SK-N-SH (cell line): Measurements from ENCODE around the gene OR2Y1. TPM values are rescaled to one million over a fixed set of nuclear protein-coding genes. Genes with fewer than 3 reads are reported as not detected.

Experiments used
- CTCF ChIA-PET: fragments of 300-600, 350-600 bp; formaldehyde crosslinking; extraction: SDS; loops from one replicate; lab custom pipeline; 2021; lab: Yijun Ruan, JAX
- POLR2A ChIA-PET: fragments of 350-600 bp; sonication (Branson Sonifier 250); formaldehyde crosslinking; extraction: SDS; loops from one replicate; lab custom pipeline; 2020; ENCODE audit warnings: antibody characterized with exemption, inconsistent platforms; lab: Yijun Ruan, JAX
- DNase-seq: peaks from one replicate; pipeline ENCODE4 v3.0.0; 2012
- H2AFZ ChIP-seq: fragments of 200-600 bp; sonication (generic); 2 replicates; pipeline ENCODE4 v1.8.1; 2016; ENCODE audit warnings: antibody characterized with exemption, mild to moderate bottlenecking, low read depth
- H3F3A ChIP-seq: fragments of 200-600 bp; sonication (generic); replicated peaks from 2 replicates; pipeline ENCODE3; 2016; ENCODE audit warnings: antibody characterized with exemption, mild to moderate bottlenecking; ENCODE audit not compliant: insufficient read depth
- H3K27ac ChIP-seq, 2 experiments: fragments of 200-500 bp in 1 of 2; fragments of 200-600 bp in 1 of 2; sonication (Bioruptor generic) in 1 of 2; sonication (generic), shearing (Covaris generic) in 1 of 2; 2 replicates each; pipeline versions ENCODE4 v1.5.1 to v1.6.1; 2014 to 2016; ENCODE audit warnings: low read depth in 2 of 2, inconsistent platforms in 1 of 2, low read length in 1 of 2, mild to moderate bottlenecking in 1 of 2, mixed read lengths in 1 of 2
- H3K27me3 ChIP-seq: fragments of 200-600 bp; sonication (generic), shearing (Covaris generic); 2 replicates; pipeline ENCODE4 v1.6.1; 2016; ENCODE audit warnings: mixed run types; ENCODE audit not compliant: insufficient read depth
- H3K36me3 ChIP-seq, 2 experiments: fragments of 200-500 bp in 1 of 2; fragments of 200-600 bp in 1 of 2; sonication (Bioruptor generic) in 1 of 2; sonication (generic) in 1 of 2; replicated peaks in 1 of 2; 2 replicates each; pipeline versions ENCODE3 to v1.5.1; 2014 to 2016; ENCODE audit warnings: low read length in 1 of 2, mild to moderate bottlenecking in 1 of 2; ENCODE audit not compliant: insufficient read depth in 2 of 2, control insufficient read depth in 1 of 2
- H3K4me1 ChIP-seq, 2 experiments: fragments of 200-500 bp in 1 of 2; fragments of 200-600 bp in 1 of 2; sonication (Bioruptor generic) in 1 of 2; sonication (generic), shearing (Covaris generic) in 1 of 2; 2 replicates each; pipeline versions ENCODE4 v1.5.1 to v1.6.1; 2014 to 2016; ENCODE audit warnings: low read depth in 1 of 2, low read length in 1 of 2, mixed run types in 1 of 2; ENCODE audit not compliant: insufficient read depth in 2 of 2, control insufficient read depth in 1 of 2
- H3K4me2 ChIP-seq: fragments of 200-600 bp; sonication (generic), shearing (Covaris generic); 2 replicates; pipeline ENCODE4 v1.6.1; 2017; ENCODE audit warnings: mixed run types
- H3K4me3 ChIP-seq, 2 experiments: fragments of 200-500 bp in 1 of 2; fragments of 200-600 bp in 1 of 2; sonication (Bioruptor generic) in 1 of 2; sonication (generic), shearing (Covaris generic) in 1 of 2; 2 replicates each; pipeline versions ENCODE4 v1.5.1 to v1.8.1; 2014 to 2016; ENCODE audit warnings: low read depth in 2 of 2, inconsistent platforms in 1 of 2, low read length in 1 of 2, mild to moderate bottlenecking in 1 of 2, mixed read lengths in 1 of 2, moderate library complexity in 1 of 2
- H3K79me2 ChIP-seq: fragments of 200-600 bp; sonication (generic); 2 replicates; pipeline ENCODE4 v1.8.1; 2017; ENCODE audit warnings: mild to moderate bottlenecking; ENCODE audit not compliant: insufficient read depth
- H3K9ac ChIP-seq: fragments of 200-600 bp; sonication (generic); 2 replicates; pipeline ENCODE4 v1.6.1; 2017; ENCODE audit warnings: mixed run types
- H3K9me2 ChIP-seq: fragments of 200-600 bp; sonication (generic); 2 replicates; pipeline ENCODE4 v1.6.1; 2017; ENCODE audit warnings: mixed run types
- H3K9me3 ChIP-seq: fragments of 200-600 bp; sonication (generic); 2 replicates; pipeline ENCODE4 v1.6.1; 2017; ENCODE audit warnings: mixed run types, mild to moderate bottlenecking, moderate library complexity
- H4K20me1 ChIP-seq: fragments of 200-600 bp; sonication (generic); 2 replicates; pipeline ENCODE4 v1.6.1; 2017; ENCODE audit warnings: mild to moderate bottlenecking, mixed run types; ENCODE audit not compliant: insufficient read depth
- CHD2 ChIP-seq: fragments of 150-350 bp; IDR thresholded peaks from 2 replicates; pipeline ENCODE4 v1.6.1; 2018; ENCODE audit warnings: low read length; ENCODE audit not compliant: partially characterized antibody
- CTCF ChIP-seq: fragments of 200-600 bp; sonication (generic); IDR thresholded peaks from 2 replicates; pipeline ENCODE4 v1.6.1; 2017; ENCODE audit warnings: antibody characterized with exemption, mild to moderate bottlenecking, moderate library complexity
- GATA2 ChIP-seq: sonication (generic); formaldehyde crosslinking; IDR thresholded peaks from 2 replicates; pipeline ENCODE4 v1.5.0; 2020; ENCODE audit warnings: mild to moderate bottlenecking, missing genetic modification reagents
- IRF3 ChIP-seq: fragments of 150-350 bp; IDR thresholded peaks from 2 replicates; pipeline ENCODE4 v1.6.1; 2016; ENCODE audit warnings: mild to moderate bottlenecking, low read depth, low read length
- JUND ChIP-seq: IDR thresholded peaks from 2 replicates; pipeline ENCODE4 v1.4.0; 2012
- MAX ChIP-seq: IDR thresholded peaks from 2 replicates; pipeline ENCODE4 v1.4.0; 2012; ENCODE audit warnings: low read depth
- NRF1 ChIP-seq: IDR thresholded peaks from 2 replicates; pipeline ENCODE4 v1.6.1; 2012; ENCODE audit warnings: low read depth, mild to moderate bottlenecking, low read length
- RAD21 ChIP-seq: IDR thresholded peaks from 2 replicates; pipeline ENCODE4 v1.6.1; 2012; ENCODE audit warnings: mild to moderate bottlenecking, low read length
- RCOR1 ChIP-seq: fragments of 150-350 bp; IDR thresholded peaks from 2 replicates; pipeline ENCODE4 v1.6.1; 2017; ENCODE audit warnings: antibody characterized with exemption, low read length
- REST ChIP-seq: IDR thresholded peaks from 2 replicates; pipeline ENCODE4 v1.6.1; 2012; ENCODE audit warnings: mild to moderate bottlenecking, low read depth, low read length, moderate library complexity
- RFX5 ChIP-seq: IDR thresholded peaks from 2 replicates; pipeline ENCODE4 v1.6.1; 2012; ENCODE audit warnings: mild to moderate bottlenecking, improper control_type of control experiment, low read length
- RXRA ChIP-seq: IDR thresholded peaks from 2 replicates; pipeline ENCODE4 v1.4.0; 2012; ENCODE audit warnings: low read depth, mild to moderate bottlenecking, borderline replicate concordance
- SMC3 ChIP-seq: IDR thresholded peaks from 2 replicates; pipeline ENCODE4 v1.6.1; 2012; ENCODE audit warnings: low read depth, low read length, improper control_type of control experiment
- USF1 ChIP-seq: IDR thresholded peaks from 2 replicates; pipeline ENCODE4 v1.4.0; 2012; ENCODE audit warnings: low read depth, borderline replicate concordance
- USF2 ChIP-seq: fragments of 150-350 bp; IDR thresholded peaks from 2 replicates; pipeline ENCODE4 v1.6.1; 2017; ENCODE audit warnings: antibody characterized with exemption, low read length, low read depth, borderline replicate concordance
- YY1 ChIP-seq: IDR thresholded peaks from 2 replicates; pipeline ENCODE4 v1.4.0; 2012; ENCODE audit warnings: low read depth, mild to moderate bottlenecking
- WGBS: methylation state at CpG from one replicate; pipeline ENCODE4 v1.1.6; 2017; ENCODE audit warnings: low lambda C conversion rate; 5-methylcytosine and 5-hydroxymethylcytosine counted together
- polyA plus RNA-seq, 3 experiments: library from polyadenylated mRNA; depleted of rRNA; stranded (reverse); fragments of >200 nt; gene quantifications; 2 replicates each; pipeline ENCODE4 v1.2.3, GENCODE V29; 2012

The OR2Y1 gene
- polyA plus RNA-seq, 1 of the 3 experiments (the other 2 are of a cell fraction): not detected

GRCh38 chr5:180690562-180690961 lies 49.3 kb downstream of the OR2Y1 start:
- peaks cover 42% of the 10 kb centered on the region; the same call in 1 of the 2 replicates for H3K27me3 ChIP-seq
- POLR2A ChIA-PET: no interaction called here
- no peak overlapping the region for H3K27ac ChIP-seq
- H3K79me2 ChIP-seq: no peaks in the 10 kb centered on the region
- no peak overlapping the region for H3K4me3 ChIP-seq
- CTCF ChIA-PET: interaction anchor here (1.2 to 2.6 kb wide), 2 partner anchors 28 kb away, joined by 4 to 7 read pairs; no protein-coding TSS in a partner anchor
- DNase-seq: no peak
- no peaks in the 10 kb centered on the region for H4K20me1 ChIP-seq
- H3K9ac ChIP-seq: no peak overlapping the region
- H3F3A ChIP-seq: no peaks in the 10 kb centered on the region
- no peaks in the 10 kb centered on the region for H3K9me3 ChIP-seq
- H3K36me3 ChIP-seq: no peaks in the 10 kb centered on the region
- WGBS: 10% methylated on average over 6 of the region's 6 CpGs
- TF ChIP-seq SMC3: no peak
- TF ChIP-seq RXRA: no peak
- no peak for TF ChIP-seq CTCF
- TF ChIP-seq YY1: no peak
- H3K4me2 ChIP-seq: no peak overlapping the region
- H3K9me2 ChIP-seq: no peaks in the 10 kb centered on the region
- no peaks in the 10 kb centered on the region for H3K4me1 ChIP-seq
- no peak overlapping the region for H2AFZ ChIP-seq

GRCh38 chr5:180689775-180690174 lies 50.1 kb downstream of the OR2Y1 start:
- CTCF ChIA-PET: interaction anchor here (1.2 kb wide), 1 partner anchor 29 kb away, joined by 4 read pairs; no protein-coding TSS in a partner anchor
- no peaks in the 10 kb centered on the region for H3K9me2 ChIP-seq
- WGBS: 12% methylated on average over 7 of the region's 7 CpGs
- no peak overlapping the region for H3K4me2 ChIP-seq
- H3K27ac ChIP-seq: no peak overlapping the region
- H2AFZ ChIP-seq: no peak overlapping the region
- H3K27me3 ChIP-seq: peaks cover 48% of the 10 kb centered on the region; the same call in 1 of the 2 replicates
- DNase-seq: no peak
- no peak overlapping the region for H3K9ac ChIP-seq
- H3K36me3 ChIP-seq: no peaks in the 10 kb centered on the region
- H3K79me2 ChIP-seq: no peaks in the 10 kb centered on the region
- no peaks in the 10 kb centered on the region for H3F3A ChIP-seq
- no peaks in the 10 kb centered on the region for H3K9me3 ChIP-seq
- no peak overlapping the region for H3K4me3 ChIP-seq
- no peaks in the 10 kb centered on the region for H4K20me1 ChIP-seq
- POLR2A ChIA-PET: no interaction called here
- H3K4me1 ChIP-seq: no peaks in the 10 kb centered on the region
- TF ChIP-seq USF2 (no peak), REST (no peak), CTCF (no peak), NRF1 (no peak), RFX5 (no peak), JUND (no peak), MAX (no peak), IRF3 (no peak), RAD21 (no peak), RXRA (no peak), RCOR1 (no peak), GATA2 (CRISPR knock-in tag) (no peak), CHD2 (no peak), USF1 (no peak)
